H1 (cell line): Measurements from ENCODE around the gene SLC4A8. TPM values are rescaled to one million over a fixed set of nuclear protein-coding genes. Genes with fewer than 3 reads are reported as not detected.
A peak's percentile ranks its signal among the peaks of the same experiment; 100 is the strongest.

Source experiments
- CTCF ChIA-PET: fragments of 300-600 bp; sonication (Branson Sonifier 250); formaldehyde crosslinking; loops from one replicate; lab custom pipeline; 2021; ENCODE audit not compliant: partially characterized antibody; lab: Charles Lee
- POLR2A ChIA-PET: fragments of 300-600 bp; sonication (Branson Sonifier 250); formaldehyde crosslinking; loops from one replicate; lab custom pipeline; 2021; ENCODE audit warnings: inconsistent platforms; ENCODE audit not compliant: partially characterized antibody; lab: Charles Lee
- DNase-seq, 2 experiments: peaks; one replicate each; pipeline versions ENCODE4 v3.0.0 to v3.0.0-alpha.2; 2010 to 2022; ENCODE audit warnings: low spot score in 2 of 2, low read depth in 1 of 2, mixed read lengths in 1 of 2
- FAIRE-seq: peaks from 2 replicates; lab custom pipeline; 2011; peaks lifted over from hg19 to GRCh38; lab: Jason Lieb, UNC
- H2AFZ ChIP-seq: 2 replicates; pipeline ENCODE4 v1.8.1; 2012; ENCODE audit warnings: low read length, inconsistent platforms
- H2AK5ac ChIP-seq: 2 replicates; pipeline ENCODE4 v1.6.1; 2013; ENCODE audit warnings: low read depth, low read length
- H2BK120ac ChIP-seq: replicated peaks from 2 replicates; pipeline ENCODE3; 2013; ENCODE audit warnings: low read depth, low read length, inconsistent platforms
- H2BK12ac ChIP-seq: 2 replicates; pipeline ENCODE4 v1.6.1; 2013; ENCODE audit warnings: low read depth, low read length
- H2BK15ac ChIP-seq: 2 replicates; pipeline ENCODE4 v1.6.1; 2013; ENCODE audit warnings: low read length
- H2BK20ac ChIP-seq: 2 replicates; pipeline ENCODE4 v1.6.1; 2013; ENCODE audit warnings: low read length
- H2BK5ac ChIP-seq: 2 replicates; pipeline ENCODE4 v1.6.1; 2013; ENCODE audit warnings: low read depth, low read length
- H3K14ac ChIP-seq: 2 replicates; pipeline ENCODE4 v1.6.1; 2013; ENCODE audit warnings: inconsistent platforms; ENCODE audit not compliant: insufficient read length
- H3K18ac ChIP-seq: 2 replicates; pipeline ENCODE4 v1.6.1; 2013; ENCODE audit warnings: low read length; ENCODE audit errors: extremely low read depth
- H3K23ac ChIP-seq: 2 replicates; pipeline ENCODE4 v1.6.1; 2013; ENCODE audit warnings: inconsistent platforms; ENCODE audit not compliant: insufficient read length
- H3K23me2 ChIP-seq: 2 replicates; pipeline ENCODE4 v1.6.1; 2013; ENCODE audit warnings: low read depth, low read length
- H3K27ac ChIP-seq: 2 replicates; pipeline ENCODE4 v1.6.1; 2011; ENCODE audit warnings: low read depth, low read length, inconsistent platforms
- H3K27me3 ChIP-seq, 4 experiments: replicated peaks in 1 of 4; 1 replicate in 1 of 4; 2 replicates in 3 of 4; pipeline versions ENCODE4 v1.6.1 to v1.8.1; 2011 to 2013; ENCODE audit warnings: low read length in 3 of 4, mild to moderate bottlenecking in 3 of 4, inconsistent platforms in 2 of 4, mixed read lengths in 2 of 4, moderate library complexity in 1 of 4; ENCODE audit not compliant: control insufficient read depth in 3 of 4, insufficient read depth in 3 of 4; ENCODE audit errors: extremely low read depth in 1 of 4
- H3K36me3 ChIP-seq, 4 experiments: 2 replicates each; pipeline versions ENCODE4 v1.6.1 to v1.8.1; 2011 to 2013; ENCODE audit warnings: mild to moderate bottlenecking in 4 of 4, low read length in 3 of 4, moderate library complexity in 2 of 4, control low read depth in 1 of 4, inconsistent platforms in 1 of 4; ENCODE audit not compliant: insufficient read depth in 4 of 4, control insufficient read depth in 2 of 4
- H3K4ac ChIP-seq: replicated peaks from 2 replicates; pipeline ENCODE3; 2013; ENCODE audit warnings: low read length, low read depth, mixed read lengths, inconsistent platforms; ENCODE audit not compliant: insufficient read length
- H3K4me1 ChIP-seq, 4 experiments: replicated peaks in 1 of 4; 1 replicate in 1 of 4; 2 replicates in 3 of 4; pipeline versions ENCODE4 v1.6.1 to v1.8.1; 2011 to 2013; ENCODE audit warnings: low read length in 3 of 4, inconsistent platforms in 2 of 4, mixed read lengths in 1 of 4; ENCODE audit not compliant: insufficient read depth in 4 of 4, control insufficient read depth in 3 of 4
- H3K4me2 ChIP-seq, 2 experiments: 2 replicates each; pipeline versions ENCODE4 v1.6.1 to v1.8.1; 2011 to 2013; ENCODE audit warnings: low read depth in 2 of 2, low read length in 2 of 2, control low read depth in 1 of 2, inconsistent platforms in 1 of 2, mild to moderate bottlenecking in 1 of 2; ENCODE audit not compliant: insufficient read depth in 1 of 2
- H3K4me3 ChIP-seq, 4 experiments: fragments of 200-600, 300-600 bp in 1 of 4; sonication (generic), shearing (Covaris generic), sonication (Bioruptor Twin) in 1 of 4; 2 replicates each; pipeline versions ENCODE4 v1.5.1 to v1.8.1; 2011 to 2016; ENCODE audit warnings: low read length in 4 of 4, low read depth in 3 of 4, control low read depth in 2 of 4, inconsistent platforms in 2 of 4, mild to moderate bottlenecking in 2 of 4, mixed read lengths in 1 of 4, moderate library complexity in 1 of 4; ENCODE audit not compliant: insufficient read depth in 2 of 4; ENCODE audit errors: extremely low read depth in 1 of 4
- H3K56ac ChIP-seq: replicated peaks from 2 replicates; pipeline ENCODE3; 2013; ENCODE audit warnings: low read depth, mild to moderate bottlenecking, mixed read lengths, low read length, inconsistent platforms; ENCODE audit not compliant: insufficient read length
- H3K79me1 ChIP-seq: 2 replicates; pipeline ENCODE4 v1.6.1; 2013; ENCODE audit warnings: low read depth, low read length, control low read depth
- H3K79me2 ChIP-seq, 2 experiments: 2 replicates each; pipeline versions ENCODE4 v1.6.1 to v1.8.1; 2012 to 2013; ENCODE audit warnings: low read length in 2 of 2, mild to moderate bottlenecking in 2 of 2, inconsistent platforms in 1 of 2; ENCODE audit not compliant: insufficient read depth in 2 of 2, control insufficient read depth in 1 of 2
- H3K9ac ChIP-seq, 4 experiments: replicated peaks in 1 of 4; 1 replicate in 1 of 4; 2 replicates in 3 of 4; pipeline versions ENCODE4 v1.6.1 to v1.8.1; 2011 to 2013; ENCODE audit warnings: low read depth in 3 of 4, low read length in 3 of 4, control low read depth in 2 of 4, mild to moderate bottlenecking in 2 of 4, moderate library complexity in 2 of 4, inconsistent platforms in 1 of 4; ENCODE audit errors: extremely low read depth in 1 of 4
- H3K9me3 ChIP-seq, 2 experiments: 2 replicates each; pipeline versions ENCODE4 v1.6.1 to v1.8.1; 2012 to 2013; ENCODE audit warnings: mild to moderate bottlenecking in 2 of 2, moderate library complexity in 2 of 2, control low read depth in 1 of 2, inconsistent platforms in 1 of 2, low read depth in 1 of 2, low read length in 1 of 2, mixed read lengths in 1 of 2; ENCODE audit not compliant: insufficient read depth in 2 of 2
- H4K20me1 ChIP-seq, 2 experiments: replicated peaks in 1 of 2; 2 replicates each; pipeline versions ENCODE3 to v1.8.1; 2011 to 2013; ENCODE audit warnings: inconsistent platforms in 2 of 2, low read length in 2 of 2, mild to moderate bottlenecking in 1 of 2; ENCODE audit not compliant: insufficient read depth in 2 of 2, control insufficient read depth in 1 of 2
- H4K5ac ChIP-seq: 2 replicates; pipeline ENCODE4 v1.6.1; 2013; ENCODE audit warnings: low read length, low read depth, mixed read lengths, inconsistent platforms; ENCODE audit not compliant: insufficient read length
- H4K8ac ChIP-seq: 2 replicates; pipeline ENCODE4 v1.8.0; 2013; ENCODE audit warnings: mild to moderate bottlenecking, moderate library complexity, low read length, inconsistent platforms; ENCODE audit not compliant: insufficient read depth; ENCODE audit errors: extremely low read depth
- H4K91ac ChIP-seq: replicated peaks from 2 replicates; pipeline ENCODE3; 2013; ENCODE audit warnings: low read length, mixed read lengths, inconsistent platforms; ENCODE audit not compliant: insufficient read length
- EZH2 ChIP-seq: fragments of 200-600 bp; sonication (generic); IDR thresholded peaks from 2 replicates; pipeline ENCODE4 v1.7.1; 2012; ENCODE audit warnings: low read depth, mild to moderate bottlenecking, moderate library complexity, low read length, inconsistent platforms; ENCODE audit not compliant: severe bottlenecking
- NRF1 ChIP-seq: IDR thresholded peaks from 2 replicates; pipeline ENCODE4 v1.6.1; 2011; ENCODE audit warnings: mild to moderate bottlenecking, low read depth, low read length, improper control_type of control experiment
- SRF ChIP-seq: IDR thresholded peaks from 2 replicates; pipeline ENCODE4 v1.6.1; 2011; ENCODE audit warnings: mild to moderate bottlenecking, low read depth, low read length, moderate library complexity
- TAF7 ChIP-seq: optimal IDR thresholded peaks from 2 replicates; pipeline ENCODE3; 2011; ENCODE audit warnings: low read depth, mild to moderate bottlenecking, inconsistent platforms, low read length, moderate library complexity, borderline replicate concordance
- WGBS, 2 experiments: shearing (Covaris generic) in 1 of 2; methylation state at CpG; one replicate each; pipeline versions ENCODE4 v1.1.6 to v1.1.7; 2013 to 2015; ENCODE audit warnings: low lambda C conversion rate in 2 of 2, mixed read lengths in 2 of 2, inconsistent platforms in 1 of 2, low coverage in 1 of 2, missing lambda C conversion rate in 1 of 2; ENCODE audit not compliant: insufficient replicate concordance in 2 of 2, insufficient coverage in 1 of 2, insufficient read length in 1 of 2; ENCODE audit errors: extremely low coverage in 1 of 2, missing lambda C conversion rate in 1 of 2; 5-methylcytosine and 5-hydroxymethylcytosine counted together
- polyA plus RNA-seq, 7 experiments: library from polyadenylated mRNA; depleted of rRNA in 3 of 7; stranded (reverse) in 5 of 7; unstranded in 2 of 7; fragments of >200 nt in 5 of 7; fragments of 200-250 nt in 2 of 7; gene quantifications; 1 replicate in 5 of 7; 2 replicates in 1 of 7; 4 replicates in 1 of 7; pipeline versions ENCODE4 v1.2.1 to v1.2.3, GENCODE V29; 2011 to 2013; ENCODE audit warnings: missing spikeins in 2 of 7, mixed read lengths in 2 of 7
- total RNA-seq: library from RNA; stranded (reverse); fragmentation: NEBNext Ultra II Directional; extraction: Animal tissue kit (Norgen Biotek cat#: 25700); gene quantifications from 2 replicates; pipeline ENCODE4 v1.2.1, GENCODE V29; 2021

SLC4A8 gene
- total and polyA plus RNA-seq, 2 of the 8 experiments (the other 6 are each of a cell fraction or from before 2014, with no cell fraction given), result 11.2 to 13.4 TPM

- H3K23me2 ChIP-seq, result no peaks in the 10 kb centered on the region
- no peak overlapping the region for H2BK120ac ChIP-seq
- no peak overlapping the region for H2BK12ac ChIP-seq
- H2AFZ ChIP-seq, result no peak overlapping the region
- H3K56ac ChIP-seq, result no peak overlapping the region
- WGBS, 2 experiments, result 91% methylated on average over 6 of the region's 6 CpGs; no CpG with 5 or more reads in 1 of the 2 experiments
- no peak overlapping the region for H4K8ac ChIP-seq
- no peak overlapping the region for H4K91ac ChIP-seq
- peak; percentile 13 for TF ChIP-seq EZH2
- no peak for TF ChIP-seq NRF1
- TF ChIP-seq TAF7, result no peak
- TF ChIP-seq SRF, result no peak
- no peak overlapping the region for H2BK5ac ChIP-seq
- H3K4me1 ChIP-seq, result peaks cover 2 to 7% (median 4%) of the 10 kb centered on the region in 4 experiments; a peak in 5 of 7 replicates
- no peak overlapping the region for H3K18ac ChIP-seq
- H3K27ac ChIP-seq, result no peak overlapping the region
- no peaks in the 10 kb centered on the region for H4K20me1 ChIP-seq
- no peak overlapping the region for H3K4ac ChIP-seq
- H3K79me2 ChIP-seq, result no peaks in the 10 kb centered on the region
- H2BK20ac ChIP-seq, result no peak overlapping the region
- FAIRE-seq, result no peak
- no peaks in the 10 kb centered on the region for H3K36me3 ChIP-seq
- no peak overlapping the region for H3K4me3 ChIP-seq
- POLR2A ChIA-PET, result no interaction called here
- CTCF ChIA-PET, result interaction anchor here (1.5 to 2.3 kb wide), 4 partner anchors 11 to 19 kb away, joined by 5 to 10 read pairs (median 6); no protein-coding TSS in a partner anchor
- no peak overlapping the region for H3K4me2 ChIP-seq
- H3K23ac ChIP-seq, result no peak overlapping the region
- no peak overlapping the region for H3K14ac ChIP-seq
- no peaks in the 10 kb centered on the region; a peak in 1 of 4 replicates for H3K9me3 ChIP-seq
- no peak overlapping the region for H2AK5ac ChIP-seq
- DNase-seq, result no peak
- no peak overlapping the region for H2BK15ac ChIP-seq
- no peaks in the 10 kb centered on the region for H3K27me3 ChIP-seq
- no peaks in the 10 kb centered on the region for H3K79me1 ChIP-seq
- H4K5ac ChIP-seq, result no peak overlapping the region
- no peak overlapping the region for H3K9ac ChIP-seq
Observed at GRCh38 chr12:51547606-51548005, 123.0 kb downstream of the SLC4A8 start.
